Endometrial microvascular endothelial cells (primary cell): ENCODE measurements around the gene PSMB10. TPM values are rescaled to one million over a fixed set of nuclear protein-coding genes. Genes with fewer than 3 reads are reported as not detected.

ENCODE experiments used
- in situ Hi-C: cut with HindIII; loops from 2 replicates; pipeline ENCODE4 v1.10.0; 2017; ENCODE audit warnings: low sequenced_read_pairs, low pct_unique_long_range_greater_than_20kb; ENCODE audit errors: inconsistent ontology term
- total RNA-seq: library from RNA; depleted of rRNA; stranded (reverse); fragments of >200 nt; gene quantifications from one replicate; pipeline ENCODE4 v1.2.3, GENCODE V29; 2015; ENCODE audit errors: inconsistent ontology term

PSMB10 gene
- total RNA-seq, 1 donor from 2014 or later = 71.2 TPM

GRCh38 chr16:67965668-67966548, 29.3 kb upstream of the PSMB10 start:
- in situ Hi-C loops = no loop called here

GRCh38 chr16:67964477-67965131, 28.0 kb upstream of the PSMB10 start:
- in situ Hi-C loops = no loop called here

GRCh38 chr16:67963662-67964321, 27.1 kb upstream of the PSMB10 start:
- in situ Hi-C loops = no loop called here

- in situ Hi-C loops = no loop called here
Observed at GRCh38 chr16:67963292-67963661, 26.6 kb upstream of the PSMB10 start.

GRCh38 chr16:67962135-67962534, 25.5 kb upstream of the PSMB10 start:
- in situ Hi-C loops = no loop called here

GRCh38 chr16:67961551-67961957, 24.9 kb upstream of the PSMB10 start:
- in situ Hi-C loops = no loop called here

- in situ Hi-C loops = no loop called here
Observed at GRCh38 chr16:67959536-67960329, 23.1 kb upstream of the PSMB10 start.

GRCh38 chr16:67957622-67958021, 21.0 kb upstream of the PSMB10 start:
- in situ Hi-C loops = no loop called here

GRCh38 chr16:67954421-67955196, 18.0 kb upstream of the PSMB10 start:
- in situ Hi-C loops = no loop called here

GRCh38 chr16:67953641-67954375, 17.2 kb upstream of the PSMB10 start:
- in situ Hi-C loops = no loop called here

GRCh38 chr16:67951485-67951884, 14.8 kb upstream of the PSMB10 start:
- in situ Hi-C loops = no loop called here

GRCh38 chr16:67950335-67950843, 13.7 kb upstream of the PSMB10 start:
- in situ Hi-C loops = no loop called here

- in situ Hi-C loops = no loop called here
Observed at GRCh38 chr16:67949645-67950044, 13.0 kb upstream of the PSMB10 start.

- in situ Hi-C loops = no loop called here
Observed at GRCh38 chr16:67948015-67948414, 11.4 kb upstream of the PSMB10 start.

GRCh38 chr16:67946966-67947558, 10.4 kb upstream of the PSMB10 start:
- in situ Hi-C loops = no loop called here

GRCh38 chr16:67946128-67946569, 9.5 kb upstream of the PSMB10 start:
- in situ Hi-C loops = no loop called here

- in situ Hi-C loops = no loop called here
Observed at GRCh38 chr16:67945392-67945933, 8.8 kb upstream of the PSMB10 start.
